Gastroesophageal sphincter (tissue), 4 donors: Measurements from ENCODE around the gene MMP20. TPM values are rescaled to one million over a fixed set of nuclear protein-coding genes. Genes with fewer than 3 reads are reported as not detected.

Source experiments
- ATAC-seq: fragments of 150-250 bp; one replicate; pipeline ENCODE4 v1.9.1; 2016; ENCODE audit warnings: mild to moderate bottlenecking, moderate library complexity
- H3K27ac ChIP-seq, 4 donors: fragments of 200-600 bp; sonication (generic) in 3 of 4; 1 replicate in 3 of 4; 2 replicates in 1 of 4; pipeline ENCODE4 v1.5.1; 2016 to 2019
- H3K27me3 ChIP-seq: fragments of 200-600 bp; sonication (generic); one replicate; pipeline ENCODE4 v1.5.1; 2019
- H3K36me3 ChIP-seq, 2 donors: fragments of 200-600 bp; sonication (generic); one replicate each; pipeline ENCODE4 v1.5.1; 2019; ENCODE audit warnings: control low read depth in 1 of 2
- H3K4me1 ChIP-seq, 3 donors: fragments of 200-600 bp; sonication (generic); 1 replicate in 2 of 3; 2 replicates in 1 of 3; pipeline ENCODE4 v1.5.1; 2016 to 2019; ENCODE audit warnings: control low read depth in 2 of 3
- H3K4me3 ChIP-seq, 2 donors: fragments of 200-600 bp; sonication (generic); one replicate each; pipeline ENCODE4 v1.5.1; 2019; ENCODE audit warnings: mild to moderate bottlenecking in 1 of 2, moderate library complexity in 1 of 2
- H3K9me3 ChIP-seq, 3 donors: fragments of 200-600 bp; sonication (generic); one replicate each; pipeline ENCODE4 v1.5.1; 2017 to 2019; ENCODE audit warnings: control low read depth in 2 of 3
- EP300 ChIP-seq: sonication (generic); formaldehyde crosslinking; IDR thresholded peaks from one replicate; pipeline ENCODE4 v1.6.1; 2017; ENCODE audit warnings: antibody characterized with exemption, mild to moderate bottlenecking
- POLR2A ChIP-seq, 2 donors: fragments of 450-650 bp; IDR thresholded peaks; one replicate each; pipeline ENCODE4 v1.6.1; 2017; ENCODE audit warnings: antibody characterized with exemption in 2 of 2, mild to moderate bottlenecking in 2 of 2, moderate library complexity in 1 of 2
- POLR2AphosphoS5 ChIP-seq: sonication (generic); formaldehyde crosslinking; IDR thresholded peaks from one replicate; pipeline ENCODE4 v1.6.1; 2017; ENCODE audit warnings: antibody characterized with exemption
- WGBS, 2 donors: methylation state at CpG; one replicate each; pipeline ENCODE4 v1.1.5; 2018; ENCODE audit warnings: low coverage in 1 of 2; 5-methylcytosine and 5-hydroxymethylcytosine counted together
- total RNA-seq, 4 donors: library from RNA; depleted of rRNA; stranded (reverse); fragments of >200 nt; gene quantifications; one replicate each; pipeline ENCODE4 v1.1.0, GENCODE V29; 2016
- TF ChIP-seq, protein P1 (sequence below), 4 experiments: fragments of 200-600 bp in 2 of 4; fragments of 450-650 bp in 2 of 4; sonication (generic) in 1 of 4; IDR thresholded peaks; one replicate each; pipeline ENCODE4 v1.5.1; 2017 to 2019; ENCODE audit warnings: antibody characterized with exemption in 4 of 4, mild to moderate bottlenecking in 2 of 4, moderate library complexity in 2 of 4

Gene MMP20
- total RNA-seq, 4 donors from 2014 or later = not detected

DNA sequence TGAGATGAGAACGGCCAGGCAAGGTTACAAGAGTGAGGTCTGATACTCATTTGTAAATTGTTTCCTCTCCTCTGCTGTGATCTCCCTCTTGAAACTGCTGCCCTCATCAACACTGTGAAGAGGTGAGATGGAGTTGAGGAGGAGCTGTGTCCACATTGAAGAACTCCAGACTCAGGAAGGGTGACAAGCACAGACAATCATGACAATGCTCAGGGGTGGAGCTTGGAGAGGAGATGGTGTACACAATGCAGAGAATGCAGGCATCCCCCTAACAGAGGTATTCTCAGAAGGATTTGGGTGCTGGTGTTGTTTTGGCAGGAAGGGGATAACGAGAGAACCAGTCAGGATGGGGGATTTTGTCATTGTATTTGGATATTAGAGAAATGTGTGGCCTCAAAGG is 73.1 kb downstream of the MMP20 start:
- H3K27me3 ChIP-seq = no peaks in the 10 kb centered on the region
- TF ChIP-seq EP300 (no peak), POLR2A (IDR thresholded peaks at IDR 0.05) (no peak), POLR2AphosphoS5 (no peak)
- TF ChIP-seq, protein P1, sequence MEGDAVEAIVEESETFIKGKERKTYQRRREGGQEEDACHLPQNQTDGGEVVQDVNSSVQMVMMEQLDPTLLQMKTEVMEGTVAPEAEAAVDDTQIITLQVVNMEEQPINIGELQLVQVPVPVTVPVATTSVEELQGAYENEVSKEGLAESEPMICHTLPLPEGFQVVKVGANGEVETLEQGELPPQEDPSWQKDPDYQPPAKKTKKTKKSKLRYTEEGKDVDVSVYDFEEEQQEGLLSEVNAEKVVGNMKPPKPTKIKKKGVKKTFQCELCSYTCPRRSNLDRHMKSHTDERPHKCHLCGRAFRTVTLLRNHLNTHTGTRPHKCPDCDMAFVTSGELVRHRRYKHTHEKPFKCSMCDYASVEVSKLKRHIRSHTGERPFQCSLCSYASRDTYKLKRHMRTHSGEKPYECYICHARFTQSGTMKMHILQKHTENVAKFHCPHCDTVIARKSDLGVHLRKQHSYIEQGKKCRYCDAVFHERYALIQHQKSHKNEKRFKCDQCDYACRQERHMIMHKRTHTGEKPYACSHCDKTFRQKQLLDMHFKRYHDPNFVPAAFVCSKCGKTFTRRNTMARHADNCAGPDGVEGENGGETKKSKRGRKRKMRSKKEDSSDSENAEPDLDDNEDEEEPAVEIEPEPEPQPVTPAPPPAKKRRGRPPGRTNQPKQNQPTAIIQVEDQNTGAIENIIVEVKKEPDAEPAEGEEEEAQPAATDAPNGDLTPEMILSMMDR (IDR thresholded peaks at IDR 0.05) = no peak
- no peak for ATAC-seq
- H3K4me1 ChIP-seq = no peaks in the 10 kb centered on the region
- no peaks in the 10 kb centered on the region for H3K9me3 ChIP-seq
- H3K4me3 ChIP-seq = no peak overlapping the region
- H3K27ac ChIP-seq = no peak overlapping the region
- H3K36me3 ChIP-seq = no peaks in the 10 kb centered on the region
- 72 to 76% methylated on average over 2 of the region's 2 CpGs for WGBS, 2 donors

- Histone ChIP-seq H3K27ac (no peak overlapping the region), H3K36me3 (no peaks in the 10 kb centered on the region)
Measured at GRCh38 chr11:102551169-102551781, 73.9 kb downstream of the MMP20 start.

DNA sequence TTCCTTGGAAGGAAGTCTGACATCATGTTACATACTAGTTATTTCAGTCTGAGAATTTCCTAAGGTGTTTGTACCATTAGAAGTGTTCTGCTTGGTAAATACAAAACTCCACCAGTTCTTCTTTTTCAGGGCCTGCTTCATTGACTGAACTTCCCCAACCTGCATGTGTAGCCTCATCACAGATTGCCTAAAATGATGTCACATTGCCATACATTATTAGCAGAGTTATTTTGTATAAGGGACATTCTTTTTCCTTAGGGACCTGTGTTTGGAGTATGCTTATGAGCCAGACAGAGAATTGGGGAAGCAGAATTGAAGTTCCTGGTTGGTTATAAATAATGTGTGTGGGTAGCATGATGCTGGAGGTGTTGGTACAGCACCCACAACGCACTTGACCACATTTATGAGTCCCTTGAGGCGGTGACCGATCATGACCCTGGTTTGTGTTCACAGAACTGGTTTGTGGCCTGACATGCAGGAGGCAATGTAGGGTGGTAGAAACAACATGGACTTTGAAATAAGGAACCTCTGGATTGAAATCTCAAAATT is 78.1 kb downstream of the MMP20 start:
- Histone ChIP-seq H3K27me3 (no peaks in the 10 kb centered on the region), H3K9me3 (no peaks in the 10 kb centered on the region), H3K27ac (no peak overlapping the region), H3K4me1 (no peaks in the 10 kb centered on the region), H3K36me3 (no peaks in the 10 kb centered on the region), H3K4me3 (no peak overlapping the region)
- TF ChIP-seq POLR2AphosphoS5 = no peak
- 63 to 79% methylated on average over 3 of the region's 3 CpGs for WGBS, 2 donors
- ATAC-seq = no peak

More at GRCh38 chr11:102551169-102551781, 73.9 kb downstream of the MMP20 start:
- 53 to 63% methylated on average over 3 to 6 of the region's 6 CpGs for WGBS, 2 donors
- Histone ChIP-seq H3K4me3 (no peak overlapping the region), H3K27me3 (no peaks in the 10 kb centered on the region), H3K4me1 (no peaks in the 10 kb centered on the region), H3K9me3 (no peaks in the 10 kb centered on the region)
- no peak for TF ChIP-seq POLR2AphosphoS5
- TF ChIP-seq POLR2A (IDR thresholded peaks at IDR 0.05) = no peak
- TF ChIP-seq EP300 = no peak
- TF ChIP-seq, protein P1 (IDR thresholded peaks at IDR 0.05) = no peak
- no peak for ATAC-seq

- no peak overlapping the region for H3K4me3 ChIP-seq
- no peaks in the 10 kb centered on the region for H3K36me3 ChIP-seq
- ATAC-seq = no peak
- WGBS, 2 donors = 64 to 68% methylated on average over 4 of the region's 4 CpGs
- H3K9me3 ChIP-seq = no peaks in the 10 kb centered on the region
- no peak overlapping the region for H3K27ac ChIP-seq
- no peaks in the 10 kb centered on the region for H3K4me1 ChIP-seq
- no peak for TF ChIP-seq POLR2AphosphoS5
- TF ChIP-seq EP300 = no peak
- TF ChIP-seq, protein P1 (IDR thresholded peaks at IDR 0.05) = no peak
- TF ChIP-seq POLR2A (IDR thresholded peaks at IDR 0.05) = no peak
- no peaks in the 10 kb centered on the region for H3K27me3 ChIP-seq
Measured at GRCh38 chr11:102546427-102546826, 78.7 kb downstream of the MMP20 start.

GRCh38 chr11:102545701-102546100 is 79.4 kb downstream of the MMP20 start:
- TF ChIP-seq, protein P1 (IDR thresholded peaks at IDR 0.05) = no peak
- TF ChIP-seq EP300 = no peak
- TF ChIP-seq POLR2AphosphoS5 = no peak
- no peak for TF ChIP-seq POLR2A (IDR thresholded peaks at IDR 0.05)
- WGBS, 2 donors = 76 to 97% methylated on average over 4 of the region's 4 CpGs
- Histone ChIP-seq H3K9me3 (no peaks in the 10 kb centered on the region), H3K36me3 (no peaks in the 10 kb centered on the region), H3K4me3 (no peak overlapping the region), H3K4me1 (no peaks in the 10 kb centered on the region), H3K27ac (no peak overlapping the region), H3K27me3 (no peaks in the 10 kb centered on the region)
- ATAC-seq = no peak
